Measurements from ENCODE around the gene PLIN4. TPM values are rescaled to one million over a fixed set of nuclear protein-coding genes. Genes with fewer than 3 reads are reported as not detected.

Gene PLIN4
- polyA plus RNA-seq, 1 donor, result 1.8 TPM

- no peak for DNase-seq
- no peak overlapping the region for H3K4me3 ChIP-seq (ENCODE audit: low read length)
- H3K27me3 ChIP-seq (ENCODE audit: control insufficient read depth, insufficient read depth, low read length), result no peaks in the 10 kb centered on the region
- no peaks in the 10 kb centered on the region for H3K9me3 ChIP-seq (ENCODE audit: control insufficient read depth, low read depth, low read length)
- no peaks in the 10 kb centered on the region for H3K4me1 ChIP-seq (ENCODE audit: control insufficient read depth, insufficient read depth, low read length)
- H3K27ac ChIP-seq (ENCODE audit: low read length), result no peak overlapping the region
- peaks cover 30% of the 10 kb centered on the region for H3K36me3 ChIP-seq (ENCODE audit: control insufficient read depth, insufficient read depth, low read length)
- no CpG with 5 or more reads among the region's 34 CpGs for WGBS (ENCODE audit: insufficient coverage, low lambda C conversion rate)
These were observed 12.5 kb downstream of the PLIN4 start for GRCh38 chr19:4505570-4506448.

GRCh38 chr19:4504891-4505569, 13.3 kb downstream of the PLIN4 start:
- no CpG with 5 or more reads among the region's 15 CpGs for WGBS (ENCODE audit: insufficient coverage, low lambda C conversion rate)
- DNase-seq, result no peak
- Histone ChIP-seq H3K4me1 (ENCODE audit: control insufficient read depth, insufficient read depth, low read length) (no peaks in the 10 kb centered on the region), H3K4me3 (ENCODE audit: low read length) (no peak overlapping the region), H3K27ac (ENCODE audit: low read length) (no peak overlapping the region), H3K27me3 (ENCODE audit: control insufficient read depth, insufficient read depth, low read length) (no peaks in the 10 kb centered on the region), H3K9me3 (ENCODE audit: control insufficient read depth, low read depth, low read length) (no peaks in the 10 kb centered on the region), H3K36me3 (ENCODE audit: control insufficient read depth, insufficient read depth, low read length) (peaks cover 33% of the 10 kb centered on the region)

- H3K36me3 ChIP-seq (ENCODE audit: control insufficient read depth, insufficient read depth, low read length), result peaks cover 38% of the 10 kb centered on the region
- no peak overlapping the region for H3K27ac ChIP-seq (ENCODE audit: low read length)
- WGBS (ENCODE audit: insufficient coverage, low lambda C conversion rate), result no CpG with 5 or more reads among the region's 23 CpGs
- no peak overlapping the region for H3K4me3 ChIP-seq (ENCODE audit: low read length)
- H3K4me1 ChIP-seq (ENCODE audit: control insufficient read depth, insufficient read depth, low read length), result no peaks in the 10 kb centered on the region
- no peaks in the 10 kb centered on the region for H3K27me3 ChIP-seq (ENCODE audit: control insufficient read depth, insufficient read depth, low read length)
- no peaks in the 10 kb centered on the region for H3K9me3 ChIP-seq (ENCODE audit: control insufficient read depth, low read depth, low read length)
- DNase-seq, result no peak
These were observed 14.0 kb downstream of the PLIN4 start for GRCh38 chr19:4504297-4504701.

GRCh38 chr19:4503825-4504170, 14.5 kb downstream of the PLIN4 start:
- Histone ChIP-seq H3K36me3 (ENCODE audit: control insufficient read depth, insufficient read depth, low read length) (peaks cover 39% of the 10 kb centered on the region), H3K27me3 (ENCODE audit: control insufficient read depth, insufficient read depth, low read length) (no peaks in the 10 kb centered on the region), H3K4me1 (ENCODE audit: control insufficient read depth, insufficient read depth, low read length) (no peaks in the 10 kb centered on the region), H3K4me3 (ENCODE audit: low read length) (no peak overlapping the region), H3K9me3 (ENCODE audit: control insufficient read depth, low read depth, low read length) (no peaks in the 10 kb centered on the region), H3K27ac (ENCODE audit: low read length) (no peak overlapping the region)
- WGBS (ENCODE audit: insufficient coverage, low lambda C conversion rate), result no CpG with 5 or more reads among the region's 10 CpGs
- no peak for DNase-seq

GRCh38 chr19:4503132-4503824, 15.0 kb downstream of the PLIN4 start:
- Histone ChIP-seq H3K27ac (ENCODE audit: low read length) (no peak overlapping the region), H3K9me3 (ENCODE audit: control insufficient read depth, low read depth, low read length) (no peaks in the 10 kb centered on the region), H3K36me3 (ENCODE audit: control insufficient read depth, insufficient read depth, low read length) (peaks cover 44% of the 10 kb centered on the region), H3K4me3 (ENCODE audit: low read length) (no peak overlapping the region), H3K27me3 (ENCODE audit: control insufficient read depth, insufficient read depth, low read length) (no peaks in the 10 kb centered on the region), H3K4me1 (ENCODE audit: control insufficient read depth, insufficient read depth, low read length) (no peaks in the 10 kb centered on the region)
- no CpG with 5 or more reads among the region's 25 CpGs for WGBS (ENCODE audit: insufficient coverage, low lambda C conversion rate)
- DNase-seq, result no peak

- Histone ChIP-seq H3K9me3 (ENCODE audit: control insufficient read depth, low read depth, low read length) (no peaks in the 10 kb centered on the region), H3K4me3 (ENCODE audit: low read length) (no peak overlapping the region), H3K27ac (ENCODE audit: low read length) (no peak overlapping the region), H3K4me1 (ENCODE audit: control insufficient read depth, insufficient read depth, low read length) (no peaks in the 10 kb centered on the region), H3K27me3 (ENCODE audit: control insufficient read depth, insufficient read depth, low read length) (no peaks in the 10 kb centered on the region), H3K36me3 (ENCODE audit: control insufficient read depth, insufficient read depth, low read length) (peaks cover 52% of the 10 kb centered on the region)
- no peak for DNase-seq
- WGBS (ENCODE audit: insufficient coverage, low lambda C conversion rate), result no CpG with 5 or more reads among the region's 37 CpGs
These were observed 15.8 kb downstream of the PLIN4 start for GRCh38 chr19:4502282-4503131.

GRCh38 chr19:4501691-4502090, 16.6 kb downstream of the PLIN4 start:
- WGBS (ENCODE audit: insufficient coverage, low lambda C conversion rate), result no CpG with 5 or more reads among the region's 25 CpGs
- no peak for DNase-seq
- Histone ChIP-seq H3K4me1 (ENCODE audit: control insufficient read depth, insufficient read depth, low read length) (no peaks in the 10 kb centered on the region), H3K36me3 (ENCODE audit: control insufficient read depth, insufficient read depth, low read length) (peaks cover 55% of the 10 kb centered on the region), H3K27me3 (ENCODE audit: control insufficient read depth, insufficient read depth, low read length) (no peaks in the 10 kb centered on the region), H3K9me3 (ENCODE audit: control insufficient read depth, low read depth, low read length) (no peaks in the 10 kb centered on the region), H3K27ac (ENCODE audit: low read length) (no peak overlapping the region), H3K4me3 (ENCODE audit: low read length) (no peak overlapping the region)

- WGBS (ENCODE audit: insufficient coverage, low lambda C conversion rate), result no CpG with 5 or more reads among the region's 29 CpGs
- no peaks in the 10 kb centered on the region for H3K27me3 ChIP-seq (ENCODE audit: control insufficient read depth, insufficient read depth, low read length)
- no peaks in the 10 kb centered on the region for H3K4me1 ChIP-seq (ENCODE audit: control insufficient read depth, insufficient read depth, low read length)
- no peaks in the 10 kb centered on the region for H3K9me3 ChIP-seq (ENCODE audit: control insufficient read depth, low read depth, low read length)
- DNase-seq, result no peak
- H3K36me3 ChIP-seq (ENCODE audit: control insufficient read depth, insufficient read depth, low read length), result peaks cover 60% of the 10 kb centered on the region
- H3K4me3 ChIP-seq (ENCODE audit: low read length), result no peak overlapping the region
- no peak overlapping the region for H3K27ac ChIP-seq (ENCODE audit: low read length)
These were observed 17.3 kb downstream of the PLIN4 start for GRCh38 chr19:4500841-4501591.

GRCh38 chr19:4499855-4500254, 18.4 kb downstream of the PLIN4 start:
- Histone ChIP-seq H3K36me3 (ENCODE audit: control insufficient read depth, insufficient read depth, low read length) (peaks cover 57% of the 10 kb centered on the region), H3K27ac (ENCODE audit: low read length) (no peak overlapping the region)

More at GRCh38 chr19:4499855-4500254, 18.4 kb downstream of the PLIN4 start:
- Histone ChIP-seq H3K27me3 (ENCODE audit: control insufficient read depth, insufficient read depth, low read length) (no peaks in the 10 kb centered on the region), H3K9me3 (ENCODE audit: control insufficient read depth, low read depth, low read length) (no peaks in the 10 kb centered on the region), H3K4me3 (ENCODE audit: low read length) (no peak overlapping the region), H3K4me1 (ENCODE audit: control insufficient read depth, insufficient read depth, low read length) (no peaks in the 10 kb centered on the region)
- no peak for DNase-seq
- WGBS (ENCODE audit: insufficient coverage, low lambda C conversion rate), result no CpG with 5 or more reads among the region's 15 CpGs
